ENCODE data around the gene TMEM175. TPM values are rescaled to one million over a fixed set of nuclear protein-coding genes. Genes with fewer than 3 reads are reported as not detected.
A peak's percentile ranks its signal among the peaks of the same experiment; 100 is the strongest.

TMEM175 gene
- 15.4 and 16.2 TPM in 2 replicates for total RNA-seq

DNA sequence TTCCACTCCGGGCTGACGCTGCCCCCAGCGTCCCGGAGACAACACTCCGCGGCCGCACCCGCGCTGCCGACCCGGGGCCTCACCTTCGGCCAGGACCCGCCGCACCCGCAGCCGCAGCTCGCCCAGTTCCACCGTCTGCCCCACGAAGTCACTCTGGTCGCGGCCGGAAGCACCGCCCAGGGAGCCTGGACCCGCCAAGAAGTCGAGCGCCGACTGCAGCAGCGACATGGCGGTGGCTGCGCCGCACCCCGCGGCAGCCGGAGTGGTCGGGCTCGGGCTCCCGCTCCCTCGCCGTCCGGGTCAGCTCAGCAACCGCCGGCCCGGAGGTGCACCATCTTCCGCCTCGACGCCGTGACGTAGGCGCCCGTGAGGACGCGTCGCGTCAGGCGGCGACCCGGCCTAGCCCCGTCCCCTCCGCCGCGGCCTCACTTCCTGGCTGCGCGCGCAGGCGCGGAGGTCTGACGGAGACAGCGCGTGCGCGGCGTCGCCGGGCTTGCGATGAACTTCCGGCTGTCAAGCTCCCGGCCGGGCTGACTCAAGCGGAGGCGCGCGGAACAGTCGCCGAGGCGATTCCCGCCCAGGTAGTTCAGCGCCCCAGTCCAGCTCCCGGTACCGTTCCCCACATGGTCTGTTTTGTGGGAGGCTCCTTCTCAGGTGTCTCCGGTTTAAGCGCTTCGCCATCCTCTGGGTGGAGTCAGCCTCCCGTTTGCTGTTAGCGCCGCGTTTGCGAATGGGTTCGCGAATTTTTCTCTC lies at the start of gene TMEM175, which contains the start of gene GAK:
Gene TMEM175 (plus strand): TSS at position 501 of the 753 bp plus-strand sequence. CDS start 15,280 bp downstream, outside the sequence.
Gene GAK (minus strand): TSS at position 357 of the 753 bp plus-strand sequence. CDS start 129 bp downstream, at position 228.
- Mint-ChIP-seq H3K36me3 (ENCODE audit: low read depth) (peaks cover 3% of the 10 kb centered on the region), H3K9me3 (no peaks in the 10 kb centered on the region), H3K27ac (peak within 1 kb of the TSS; percentile 90), H3K4me3 (peak within 1 kb of the TSS; percentile 97), H3K27me3 (ENCODE audit: insufficient read depth) (no peaks in the 10 kb centered on the region), H3K4me1 (ENCODE audit: low read depth) (peaks cover 34% of the 10 kb centered on the region)
- DNase-seq (ENCODE audit: low spot score): peak; percentile 99
- intact Hi-C loops (cut with micrococcal nuclease): loop anchor here (1.0 to 5.0 kb wide), 10 partner anchors 8 to 925 kb away; partner anchors contain the start of genes ATP5ME, DGKQ, LETM1 and MYL5

DNA sequence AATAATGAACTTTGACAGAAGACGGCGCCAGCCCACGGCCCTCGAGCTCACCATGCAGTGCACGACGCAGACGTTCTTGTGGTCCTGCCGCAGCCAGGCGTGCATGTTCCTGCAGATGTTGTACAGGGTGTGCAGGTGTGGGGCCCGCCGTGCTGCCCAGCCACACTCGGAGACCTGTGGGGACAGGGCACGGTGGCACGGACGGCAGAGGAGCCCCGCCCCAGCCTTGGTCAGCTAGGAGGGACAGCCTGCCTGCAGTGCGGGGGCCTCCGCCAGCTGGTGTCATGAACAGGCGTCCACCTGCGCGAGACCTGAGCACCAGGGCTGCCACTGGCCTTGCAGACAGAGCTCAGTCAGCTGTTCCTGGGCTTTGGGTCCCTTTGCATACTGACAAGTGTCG lies 49.6 kb upstream of the TMEM175 start:
- H3K4me1 Mint-ChIP-seq (ENCODE audit: low read depth): peaks cover 29% of the 10 kb centered on the region
- H3K9me3 Mint-ChIP-seq: no peaks in the 10 kb centered on the region
- peaks cover 31% of the 10 kb centered on the region for H3K36me3 Mint-ChIP-seq (ENCODE audit: low read depth)
- H3K4me3 Mint-ChIP-seq: no peak overlapping the region
- intact Hi-C loops (cut with micrococcal nuclease): no loop called here
- no peak for DNase-seq (ENCODE audit: low spot score)
- no peaks in the 10 kb centered on the region for H3K27me3 Mint-ChIP-seq (ENCODE audit: insufficient read depth)
- no peak overlapping the region for H3K27ac Mint-ChIP-seq

GRCh38 chr4:883377-884095 lies 48.7 kb upstream of the TMEM175 start:
- Mint-ChIP-seq H3K27ac (no peak overlapping the region), H3K9me3 (no peaks in the 10 kb centered on the region), H3K36me3 (ENCODE audit: low read depth) (peaks cover 32% of the 10 kb centered on the region), H3K4me1 (ENCODE audit: low read depth) (peaks cover 22% of the 10 kb centered on the region), H3K4me3 (no peak overlapping the region), H3K27me3 (ENCODE audit: insufficient read depth) (no peaks in the 10 kb centered on the region)
- intact Hi-C loops (cut with micrococcal nuclease): no loop called here
- no peak for DNase-seq (ENCODE audit: low spot score)

GRCh38 chr4:884259-884658 lies 48.0 kb upstream of the TMEM175 start:
- DNase-seq (ENCODE audit: low spot score): no peak
- Mint-ChIP-seq H3K4me1 (ENCODE audit: low read depth) (peaks cover 14% of the 10 kb centered on the region), H3K27ac (no peak overlapping the region), H3K9me3 (no peaks in the 10 kb centered on the region), H3K36me3 (ENCODE audit: low read depth) (peaks cover 25% of the 10 kb centered on the region), H3K4me3 (no peak overlapping the region), H3K27me3 (ENCODE audit: insufficient read depth) (no peaks in the 10 kb centered on the region)
- intact Hi-C loops (cut with micrococcal nuclease): no loop called here

- intact Hi-C loops (cut with micrococcal nuclease): no loop called here
- no peak for DNase-seq (ENCODE audit: low spot score)
- no peaks in the 10 kb centered on the region for H3K9me3 Mint-ChIP-seq
- H3K36me3 Mint-ChIP-seq (ENCODE audit: low read depth): peaks cover 21% of the 10 kb centered on the region
- no peaks in the 10 kb centered on the region for H3K27me3 Mint-ChIP-seq (ENCODE audit: insufficient read depth)
- no peak overlapping the region for H3K27ac Mint-ChIP-seq
- H3K4me3 Mint-ChIP-seq: no peak overlapping the region
- H3K4me1 Mint-ChIP-seq (ENCODE audit: low read depth): peaks cover 8% of the 10 kb centered on the region
These were observed 47.4 kb upstream of the TMEM175 start for GRCh38 chr4:884896-885295.

GRCh38 chr4:885353-885752 lies 46.9 kb upstream of the TMEM175 start:
- peaks cover 3% of the 10 kb centered on the region for H3K4me1 Mint-ChIP-seq (ENCODE audit: low read depth)
- DNase-seq (ENCODE audit: low spot score): no peak
- H3K27me3 Mint-ChIP-seq (ENCODE audit: insufficient read depth): no peaks in the 10 kb centered on the region
- no peak overlapping the region for H3K27ac Mint-ChIP-seq
- H3K9me3 Mint-ChIP-seq: no peaks in the 10 kb centered on the region
- H3K4me3 Mint-ChIP-seq: no peak overlapping the region
- peaks cover 20% of the 10 kb centered on the region for H3K36me3 Mint-ChIP-seq (ENCODE audit: low read depth)
- intact Hi-C loops (cut with micrococcal nuclease): no loop called here

DNA sequence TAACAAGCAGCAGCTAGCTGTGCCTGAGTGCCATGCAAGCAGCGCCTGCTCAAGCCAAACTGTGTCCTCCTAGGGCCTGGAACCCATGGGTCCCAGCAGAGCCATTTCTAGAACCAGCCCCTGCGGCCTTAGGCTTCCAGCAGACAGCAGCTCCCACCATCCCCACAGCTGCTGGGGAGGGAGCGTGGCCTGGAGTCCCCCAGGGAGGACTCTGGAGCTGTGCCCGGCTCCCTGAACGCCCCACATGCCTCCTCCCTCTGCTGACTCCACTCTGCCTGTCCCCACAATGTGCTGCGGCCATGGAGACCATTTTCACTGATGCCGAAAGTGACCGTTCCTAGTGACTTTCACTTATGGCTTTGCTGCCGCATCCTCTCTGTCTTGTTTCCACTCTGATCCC lies 46.0 kb upstream of the TMEM175 start:
- intact Hi-C loops (cut with micrococcal nuclease): no loop called here
- no peaks in the 10 kb centered on the region for H3K4me1 Mint-ChIP-seq (ENCODE audit: low read depth)
- H3K9me3 Mint-ChIP-seq: no peaks in the 10 kb centered on the region
- H3K27me3 Mint-ChIP-seq (ENCODE audit: insufficient read depth): no peaks in the 10 kb centered on the region
- H3K36me3 Mint-ChIP-seq (ENCODE audit: low read depth): peaks cover 17% of the 10 kb centered on the region
- no peak for DNase-seq (ENCODE audit: low spot score)
- no peak overlapping the region for H3K4me3 Mint-ChIP-seq
- no peak overlapping the region for H3K27ac Mint-ChIP-seq

DNA sequence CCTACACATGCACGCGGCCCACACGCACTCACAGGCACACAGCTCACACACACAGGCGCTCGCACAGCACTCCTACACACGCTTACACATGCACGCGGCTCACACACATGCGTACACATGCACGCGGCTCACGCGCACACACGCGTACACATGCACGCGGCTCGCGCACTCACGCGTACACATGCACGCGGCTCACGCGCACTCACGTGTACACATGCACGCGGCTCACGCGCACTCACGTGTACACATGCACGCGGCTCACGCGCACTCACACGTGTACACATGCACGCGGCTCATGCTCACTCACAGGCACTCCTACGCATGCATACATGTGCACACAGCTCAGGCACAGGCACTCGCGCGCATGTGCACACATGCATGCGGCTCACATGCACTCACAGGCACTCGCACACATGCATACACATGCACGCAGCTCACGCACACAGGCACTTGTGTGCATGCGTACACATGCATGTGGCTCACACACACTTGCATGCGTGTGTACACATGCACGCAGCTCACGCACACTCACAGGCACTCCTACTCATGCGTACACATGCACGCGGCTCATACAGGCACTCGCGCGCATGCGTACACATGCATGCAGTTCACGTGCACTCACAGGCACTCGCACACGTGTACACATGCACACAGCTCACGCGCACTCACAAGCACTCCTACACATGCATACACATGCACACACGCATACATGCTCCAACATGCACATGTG lies 45.1 kb upstream of the TMEM175 start:
- no peaks in the 10 kb centered on the region for H3K27me3 Mint-ChIP-seq (ENCODE audit: insufficient read depth)
- no peak for DNase-seq (ENCODE audit: low spot score)
- H3K27ac Mint-ChIP-seq: no peak overlapping the region

DNA sequence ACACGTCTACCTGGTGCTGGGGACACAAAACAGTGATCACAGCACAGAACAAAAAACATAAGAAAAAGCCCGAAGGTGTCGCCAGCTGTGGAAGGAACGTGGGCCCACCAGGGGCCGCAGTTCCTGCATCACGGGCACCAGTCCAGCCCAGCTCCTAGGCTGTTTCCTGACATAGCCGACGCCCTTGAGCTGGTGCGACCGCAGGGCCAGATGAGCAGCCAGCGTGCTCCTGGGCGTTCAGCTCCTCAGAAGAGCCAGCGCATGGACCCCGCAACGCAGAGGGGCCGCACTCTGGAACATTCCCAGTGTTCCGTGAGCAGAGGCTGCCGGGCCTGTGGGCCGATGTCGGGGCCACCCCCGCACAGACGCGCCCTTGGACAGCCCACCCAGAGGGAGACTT lies 44.2 kb upstream of the TMEM175 start:
- H3K36me3 Mint-ChIP-seq (ENCODE audit: low read depth): peaks cover 20% of the 10 kb centered on the region
- intact Hi-C loops (cut with micrococcal nuclease): no loop called here
- no peaks in the 10 kb centered on the region for H3K9me3 Mint-ChIP-seq
- H3K27ac Mint-ChIP-seq: no peak overlapping the region
- H3K27me3 Mint-ChIP-seq (ENCODE audit: insufficient read depth): no peaks in the 10 kb centered on the region
- H3K4me1 Mint-ChIP-seq (ENCODE audit: low read depth): no peaks in the 10 kb centered on the region
- H3K4me3 Mint-ChIP-seq: no peak overlapping the region
- no peak for DNase-seq (ENCODE audit: low spot score)

More for the DNA sequence above, 45.1 kb upstream of the TMEM175 start:
- Mint-ChIP-seq H3K4me1 (ENCODE audit: low read depth) (no peaks in the 10 kb centered on the region), H3K9me3 (no peaks in the 10 kb centered on the region), H3K36me3 (ENCODE audit: low read depth) (peaks cover 20% of the 10 kb centered on the region), H3K4me3 (no peak overlapping the region)
- intact Hi-C loops (cut with micrococcal nuclease): no loop called here

- H3K27me3 Mint-ChIP-seq (ENCODE audit: insufficient read depth): no peaks in the 10 kb centered on the region
- H3K4me3 Mint-ChIP-seq: no peak overlapping the region
- no peaks in the 10 kb centered on the region for H3K4me1 Mint-ChIP-seq (ENCODE audit: low read depth)
These were observed 42.7 kb upstream of the TMEM175 start for GRCh38 chr4:889516-889915.

GRCh38 chr4:890036-890695 lies 42.1 kb upstream of the TMEM175 start:
- no peak overlapping the region for H3K4me3 Mint-ChIP-seq
- H3K4me1 Mint-ChIP-seq (ENCODE audit: low read depth): no peaks in the 10 kb centered on the region
- H3K9me3 Mint-ChIP-seq: no peaks in the 10 kb centered on the region
- no peak overlapping the region for H3K27ac Mint-ChIP-seq
- DNase-seq (ENCODE audit: low spot score): no peak
- peaks cover 17% of the 10 kb centered on the region for H3K36me3 Mint-ChIP-seq (ENCODE audit: low read depth)
- intact Hi-C loops (cut with micrococcal nuclease): no loop called here
- no peaks in the 10 kb centered on the region for H3K27me3 Mint-ChIP-seq (ENCODE audit: insufficient read depth)

More at GRCh38 chr4:889516-889915, 42.7 kb upstream of the TMEM175 start:
- intact Hi-C loops (cut with micrococcal nuclease): no loop called here
- Mint-ChIP-seq H3K9me3 (no peaks in the 10 kb centered on the region), H3K36me3 (ENCODE audit: low read depth) (peaks cover 17% of the 10 kb centered on the region), H3K27ac (no peak overlapping the region)
- no peak for DNase-seq (ENCODE audit: low spot score)

- intact Hi-C loops (cut with micrococcal nuclease): no loop called here
- no peak for DNase-seq (ENCODE audit: low spot score)
- Mint-ChIP-seq H3K9me3 (no peaks in the 10 kb centered on the region), H3K36me3 (ENCODE audit: low read depth) (peaks cover 18% of the 10 kb centered on the region), H3K27ac (no peak overlapping the region), H3K4me3 (no peak overlapping the region), H3K27me3 (ENCODE audit: insufficient read depth) (no peaks in the 10 kb centered on the region), H3K4me1 (ENCODE audit: low read depth) (no peaks in the 10 kb centered on the region)
These were observed 40.5 kb upstream of the TMEM175 start for GRCh38 chr4:891747-892146.

Measured in activated T-helper 1 cell treated with anti-CD3 and anti-CD28 coated beads, Interleukin-12 subunit alpha, Interleukin-12 subunit beta, Interleukin-2, Interleukin-4 antibody, amounts not matched to agents 30 ng/mL and 10 ng/mL and 1 ng/mL, durations not matched to agents 14 hours and 24 hours and 36 hours (primary cell).